Left hindlimb (tissue), 1 donor: Measurements from ENCODE around the gene RER1.
A peak's percentile ranks its signal among the peaks of the same experiment; 100 is the strongest.

Experiments
- DNase-seq: peaks from one replicate; pipeline ENCODE4 v3.0.0-alpha.2; 2018

RER1 gene

GRCh38 chr1:2391041-2391930 is at the start of gene RER1, which contains the start of gene MORN1:
Gene RER1, plus strand, starts transcription at chr1:2391841. Its CDS starts 3,950 bp downstream, at chr1:2395791.
Gene MORN1, minus strand, starts transcription at chr1:2391554. Its CDS starts 21 bp downstream, at chr1:2391533.
- DNase-seq, result peak; percentile 100

GRCh38 chr1:2342384-2343022 is 49.1 kb upstream of the RER1 start:
- no peak for DNase-seq

- peak; percentile 33 for DNase-seq
Observed at GRCh38 chr1:2343023-2343935, 48.4 kb upstream of the RER1 start.

- peak; percentile 24 for DNase-seq
Observed at GRCh38 chr1:2344121-2344681, 47.4 kb upstream of the RER1 start.

GRCh38 chr1:2344744-2345296 is 46.8 kb upstream of the RER1 start:
- no peak for DNase-seq

GRCh38 chr1:2345297-2346075 is 46.2 kb upstream of the RER1 start:
- no peak for DNase-seq

- DNase-seq, result no peak
Observed at GRCh38 chr1:2346691-2347408, 44.8 kb upstream of the RER1 start.

GRCh38 chr1:2347409-2347785 is 44.2 kb upstream of the RER1 start:
- no peak for DNase-seq

- no peak for DNase-seq
Observed at GRCh38 chr1:2347896-2348295, 43.7 kb upstream of the RER1 start.

GRCh38 chr1:2348346-2349325 is 43.0 kb upstream of the RER1 start:
- DNase-seq, result no peak

GRCh38 chr1:2349806-2350205 is 41.8 kb upstream of the RER1 start:
- DNase-seq, result no peak

GRCh38 chr1:2350501-2350900 is 41.1 kb upstream of the RER1 start:
- no peak for DNase-seq

- no peak for DNase-seq
Observed at GRCh38 chr1:2350911-2351655, 40.6 kb upstream of the RER1 start.

- no peak for DNase-seq
Observed at GRCh38 chr1:2351723-2352122, 39.9 kb upstream of the RER1 start.

- no peak for DNase-seq
Observed at GRCh38 chr1:2352341-2352896, 39.2 kb upstream of the RER1 start.

- DNase-seq, result peak; percentile 40
Observed at GRCh38 chr1:2352897-2353550, 38.6 kb upstream of the RER1 start.

GRCh38 chr1:2353551-2354438 is 37.8 kb upstream of the RER1 start:
- DNase-seq, result no peak
